Measurements from ENCODE around the gene FAM120B.

The FAM120B gene

DNA sequence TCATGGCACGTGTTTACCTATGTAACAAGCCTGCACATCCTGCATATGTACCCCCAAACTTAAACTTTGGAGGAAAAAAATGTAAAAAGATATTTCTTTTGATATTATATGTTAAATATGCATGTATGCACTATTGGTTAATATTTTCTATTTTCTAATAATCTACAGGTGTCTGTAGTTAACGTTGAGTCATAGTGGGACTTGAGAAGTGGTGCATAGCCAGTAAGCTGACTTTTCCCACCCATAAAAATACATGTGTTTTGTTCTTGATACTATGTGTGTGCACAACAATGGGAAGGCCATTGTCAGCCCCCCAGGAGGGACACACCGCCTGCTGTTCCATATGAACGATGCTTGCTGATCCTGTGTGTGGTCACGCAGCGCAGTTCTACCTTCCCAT, 49.1 kb downstream of the FAM120B start:
- no peak for DNase-seq (ENCODE audit: low spot score)

DNA sequence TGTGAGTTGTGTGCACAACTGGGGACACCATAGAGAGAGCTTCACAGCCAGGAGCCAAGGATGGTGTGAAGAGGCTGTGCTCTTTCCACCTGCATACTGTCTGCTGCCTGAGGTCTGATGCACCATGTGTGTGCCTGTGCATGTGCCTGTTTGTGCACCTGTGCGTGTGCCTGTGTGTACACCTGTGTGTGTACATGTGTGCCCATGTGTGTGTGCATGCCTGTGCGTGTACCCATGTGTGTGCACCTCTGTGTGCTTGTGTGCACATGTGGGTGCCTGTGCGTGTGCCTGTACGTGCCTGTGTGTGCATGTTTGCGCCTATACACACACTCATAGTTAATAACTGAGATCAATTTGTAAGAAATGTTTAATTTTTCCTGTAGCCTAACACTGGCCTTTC, 51.3 kb downstream of the FAM120B start:
- DNase-seq (ENCODE audit: low spot score) = no peak

DNA sequence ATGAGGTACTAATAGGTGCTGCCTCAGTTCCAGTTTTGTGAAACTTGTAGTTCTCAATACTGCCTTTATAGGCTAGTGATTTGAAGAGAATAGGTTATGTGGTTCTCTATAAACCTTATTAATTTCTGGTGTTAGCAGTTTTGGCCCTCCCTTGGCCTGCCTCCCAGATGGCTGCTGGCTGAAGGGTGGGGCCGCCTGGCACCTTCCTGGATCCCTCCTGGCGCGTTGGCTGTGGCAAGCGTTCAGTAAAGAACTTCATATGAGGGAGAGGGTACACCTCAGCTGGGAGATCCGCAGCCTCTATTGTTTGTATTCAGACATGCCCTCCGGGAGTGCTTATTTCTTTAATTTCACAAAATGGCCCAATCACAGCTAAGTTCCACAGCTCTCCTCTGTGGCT, 51.9 kb downstream of the FAM120B start:
- DNase-seq (ENCODE audit: low spot score) = no peak

DNA sequence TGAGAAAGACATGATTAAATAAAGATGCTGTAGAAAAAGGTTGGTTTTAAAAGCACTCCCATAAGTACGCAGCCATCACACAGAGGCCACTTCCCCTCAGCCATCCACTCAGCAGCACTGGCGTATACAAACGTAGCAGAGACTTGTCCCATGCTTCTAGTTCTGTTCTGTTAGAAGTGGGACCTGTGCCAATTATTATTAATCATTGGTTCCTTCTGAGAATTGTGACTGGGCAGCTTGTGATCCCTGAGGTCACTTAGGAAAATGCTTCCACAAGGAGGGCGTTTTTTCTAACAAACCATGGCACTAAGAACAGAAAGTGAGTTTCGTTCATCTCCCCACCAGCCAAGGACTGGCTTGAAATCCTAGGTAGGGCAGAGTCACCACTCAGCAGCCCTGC, 53.9 kb downstream of the FAM120B start:
- no peak for DNase-seq (ENCODE audit: low spot score)

DNA sequence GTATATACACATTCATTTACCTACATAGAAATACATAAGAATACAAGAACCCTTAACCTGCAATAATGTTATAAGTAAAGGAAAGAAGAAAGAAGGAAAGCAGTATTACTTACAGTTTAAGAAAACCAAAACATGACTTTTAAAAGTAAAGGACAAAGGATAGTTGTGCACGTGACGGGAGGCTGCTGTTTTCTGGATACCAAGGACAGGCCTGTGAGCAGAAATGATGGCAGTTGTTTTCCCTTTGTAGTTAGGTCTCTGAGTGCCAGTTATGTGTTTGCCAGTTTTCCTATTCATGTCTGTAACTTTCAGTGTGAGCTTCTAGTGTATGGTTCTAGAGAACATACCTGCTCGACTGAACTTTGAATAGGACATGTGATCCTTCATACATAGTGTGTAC, 54.8 kb downstream of the FAM120B start:
- DNase-seq (ENCODE audit: low spot score) = no peak

DNA sequence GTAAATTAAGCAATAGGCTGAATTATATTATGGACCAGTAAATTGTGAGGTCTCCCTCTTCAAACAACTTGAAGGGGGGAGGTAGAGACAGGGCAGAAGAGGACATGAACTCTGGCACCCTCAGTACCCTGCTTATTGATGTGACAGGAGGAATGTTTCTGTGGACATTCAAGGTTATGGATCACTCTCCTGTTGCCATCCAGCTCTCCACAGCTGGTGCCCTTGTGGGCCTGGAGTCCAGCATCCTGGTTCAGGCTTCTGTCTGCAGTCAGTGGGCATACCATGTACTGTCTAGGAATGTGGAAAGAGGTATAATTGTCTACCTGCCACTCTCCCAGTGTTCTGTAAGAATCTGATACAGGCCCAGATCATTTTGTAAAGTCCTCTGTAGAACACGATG, 55.6 kb downstream of the FAM120B start:
- DNase-seq (ENCODE audit: low spot score) = no peak

DNA sequence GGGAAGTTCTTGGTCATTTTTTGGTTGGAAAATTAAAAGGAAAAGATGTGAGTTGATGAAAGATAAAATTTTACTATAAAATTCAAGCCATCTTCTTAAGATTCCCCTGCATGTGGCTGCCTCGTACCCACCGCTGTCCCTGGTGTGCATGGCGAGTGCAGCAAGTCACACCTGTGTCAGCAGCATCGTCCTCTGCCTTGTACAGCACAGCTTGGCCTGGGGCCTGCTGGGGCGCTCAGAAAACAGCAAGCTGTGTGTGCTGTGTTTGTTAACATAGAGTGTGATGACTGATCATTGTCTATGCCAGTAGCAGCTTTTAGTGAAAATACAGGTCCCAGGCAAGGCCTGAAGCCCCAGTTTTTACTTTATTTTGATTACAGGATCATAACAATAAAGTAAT, 56.7 kb downstream of the FAM120B start:
- DNase-seq (ENCODE audit: low spot score) = no peak

DNA sequence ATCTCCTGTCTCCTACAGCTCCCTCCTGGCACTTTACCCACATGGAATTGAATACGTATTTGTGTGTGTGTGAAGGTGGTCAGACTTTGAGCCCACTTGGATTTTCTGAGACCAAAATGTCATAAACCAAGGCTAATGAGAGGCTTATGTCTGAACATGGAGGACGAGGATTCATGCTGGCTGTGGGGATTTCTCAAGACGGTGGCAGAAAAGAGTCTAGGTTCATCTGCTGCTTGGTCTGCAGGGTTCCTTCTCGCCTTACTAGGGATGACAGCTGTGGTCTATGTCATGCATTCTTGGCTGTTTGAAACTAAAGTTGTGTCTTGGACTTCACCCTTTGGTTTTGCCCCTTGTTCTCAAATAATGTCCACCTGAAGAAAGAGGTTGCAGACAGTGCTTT, 58.6 kb downstream of the FAM120B start:
- no peak for DNase-seq (ENCODE audit: low spot score)

DNA sequence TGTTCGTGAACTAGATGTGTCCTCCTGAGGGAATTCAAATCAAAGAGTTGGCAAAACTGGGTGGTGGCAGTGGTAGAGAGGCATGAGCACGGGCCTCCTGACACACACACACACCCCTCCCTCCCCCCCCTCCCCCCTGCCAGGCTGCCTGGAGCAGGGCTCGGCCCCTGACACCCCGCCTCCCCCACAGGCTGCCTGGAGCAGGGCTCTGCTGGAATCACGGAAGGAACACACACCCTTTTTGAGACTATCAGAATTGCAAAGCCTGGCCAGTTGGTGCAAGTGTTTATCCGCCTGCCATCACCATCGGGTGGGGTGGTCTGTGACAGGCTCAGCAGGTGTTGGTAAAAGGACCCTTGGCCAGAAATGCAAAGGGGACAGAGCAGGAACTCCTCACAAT, 59.0 kb downstream of the FAM120B start:
- no peak for DNase-seq (ENCODE audit: low spot score)

DNA sequence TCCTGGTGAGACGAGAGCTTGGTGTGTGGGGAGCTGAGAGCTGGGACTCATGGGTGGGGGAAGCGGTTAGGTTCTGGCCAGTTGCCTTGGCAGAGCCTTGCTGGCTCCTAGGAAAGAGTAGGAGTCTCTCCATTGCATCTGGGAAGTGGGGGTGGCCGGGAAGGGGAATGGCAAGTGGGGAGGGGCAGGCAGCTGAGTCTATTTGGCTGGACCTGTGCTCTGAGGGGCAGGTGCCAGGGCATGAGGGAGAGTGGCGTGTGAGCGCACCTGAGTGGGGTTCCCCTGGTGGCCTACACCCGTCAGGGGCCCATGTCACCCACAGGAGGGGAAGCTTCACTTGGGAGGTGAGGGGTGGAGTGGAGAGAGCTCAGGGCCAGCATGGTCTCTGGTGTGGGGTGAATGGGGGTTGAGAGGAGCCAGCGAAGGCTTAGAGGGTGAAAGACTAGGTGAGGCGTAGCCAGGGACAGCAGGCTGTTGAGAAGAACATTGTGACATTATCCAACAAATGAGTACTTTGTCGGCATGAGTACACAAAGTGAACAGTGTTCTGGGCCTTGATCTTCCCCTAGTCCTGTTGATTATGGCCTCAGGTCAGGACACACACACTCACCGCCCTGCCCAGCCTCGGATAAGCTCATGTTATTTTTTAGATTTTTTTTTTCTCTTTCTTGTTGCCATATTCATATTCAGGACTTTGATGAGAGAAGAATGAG, 59.8 kb downstream of the FAM120B start:
- no peak for DNase-seq (ENCODE audit: low spot score)

DNA sequence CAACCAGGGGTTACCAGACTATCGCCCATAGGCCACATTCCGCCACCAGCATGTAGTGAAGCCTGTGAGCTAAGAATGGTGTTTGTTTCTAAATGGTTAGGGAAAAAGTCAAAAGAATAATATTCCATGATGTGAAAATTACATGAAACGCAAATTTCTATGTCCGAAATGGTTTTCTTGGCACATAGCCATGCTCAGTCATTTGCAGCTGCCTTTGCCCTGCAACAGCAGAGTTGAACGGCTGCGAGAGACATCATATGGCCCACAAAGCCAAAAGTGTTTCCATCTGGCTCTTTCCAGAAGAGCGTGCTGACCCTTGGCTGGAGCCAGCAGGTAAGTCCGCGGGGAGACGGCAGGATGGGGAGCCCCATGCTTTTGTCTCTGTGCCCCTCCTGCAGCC, 60.7 kb downstream of the FAM120B start:
- DNase-seq (ENCODE audit: low spot score) = no peak

DNA sequence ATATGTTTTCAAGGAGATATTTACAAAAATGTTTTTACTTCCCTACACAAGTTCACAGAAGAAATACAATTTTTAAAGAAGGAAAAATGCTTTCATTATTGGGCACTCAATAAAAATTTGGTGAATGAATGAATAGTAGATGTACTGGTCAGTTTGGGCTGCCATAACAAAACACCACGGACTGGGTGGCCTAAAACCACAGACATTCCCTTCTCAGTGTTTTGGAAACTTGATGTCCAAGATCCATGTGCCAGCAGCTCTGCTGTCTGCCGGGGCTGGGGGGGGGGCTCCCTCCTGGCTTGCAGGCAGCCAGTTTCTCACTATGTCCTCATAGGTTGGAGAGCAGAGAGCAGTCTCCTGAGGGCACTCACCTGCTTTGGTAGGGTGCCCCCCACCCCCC, 62.0 kb downstream of the FAM120B start:
- no peak for DNase-seq (ENCODE audit: low spot score)

DNA sequence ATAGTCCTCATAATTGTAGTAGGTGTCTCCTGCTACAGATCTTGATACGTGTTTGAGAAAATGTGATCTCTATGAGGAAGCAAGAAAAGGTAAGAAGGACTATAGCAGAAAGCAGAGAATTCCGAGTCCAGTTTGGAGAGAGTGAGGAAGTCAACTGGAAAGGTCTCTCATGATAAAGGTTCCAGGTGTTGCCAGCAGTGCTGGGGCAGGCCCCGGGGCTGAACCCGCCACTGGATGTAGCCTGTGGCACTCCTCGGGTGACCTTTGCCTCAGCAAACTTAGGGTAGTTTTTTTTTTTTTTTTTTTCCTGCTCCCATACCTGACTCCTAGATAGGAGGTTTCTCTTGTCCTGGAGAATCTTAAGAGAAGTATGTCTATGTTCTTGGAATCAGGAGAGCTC, 62.8 kb downstream of the FAM120B start:
- no peak for DNase-seq (ENCODE audit: low spot score)

DNA sequence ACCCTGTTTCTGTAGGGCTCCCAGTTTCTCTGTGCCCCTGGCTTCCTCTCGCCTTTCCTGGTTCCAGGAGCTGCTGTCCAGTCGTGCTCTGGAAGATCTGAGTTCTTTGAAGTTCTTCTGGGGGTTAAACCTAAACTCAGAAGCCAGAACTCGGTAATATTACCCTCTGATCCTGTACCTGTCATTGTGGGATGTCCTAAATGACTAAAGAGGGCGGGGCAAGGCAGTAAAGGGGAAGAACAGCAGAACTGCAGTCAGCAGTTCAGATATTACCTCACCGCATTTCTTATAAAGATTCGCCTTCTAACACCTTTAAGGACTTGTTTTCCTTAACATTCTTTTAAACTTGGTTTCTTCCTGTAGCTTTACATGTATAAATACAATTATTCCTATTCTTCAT, 63.9 kb downstream of the FAM120B start:
- no peak for DNase-seq (ENCODE audit: low spot score)

DNA sequence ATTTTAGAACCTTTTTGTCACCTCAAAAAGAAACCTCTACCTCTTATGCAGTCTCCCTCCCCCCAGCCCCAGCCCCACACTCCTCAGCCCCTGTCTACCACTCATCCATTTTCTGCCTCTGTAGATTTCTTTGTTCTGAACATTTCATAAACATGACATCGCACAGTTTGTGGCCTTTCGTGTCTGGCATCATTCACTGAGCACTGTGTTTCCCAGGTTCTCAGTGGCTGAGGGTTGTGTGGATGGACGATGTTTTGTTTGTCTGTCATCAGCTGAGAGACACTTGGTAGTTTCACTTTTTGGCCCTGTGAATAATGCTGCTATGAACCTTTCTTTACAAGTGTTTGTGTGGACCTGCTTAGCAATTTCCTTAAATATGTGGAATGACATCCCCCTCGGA, 64.5 kb downstream of the FAM120B start:
- DNase-seq (ENCODE audit: low spot score) = no peak

DNA sequence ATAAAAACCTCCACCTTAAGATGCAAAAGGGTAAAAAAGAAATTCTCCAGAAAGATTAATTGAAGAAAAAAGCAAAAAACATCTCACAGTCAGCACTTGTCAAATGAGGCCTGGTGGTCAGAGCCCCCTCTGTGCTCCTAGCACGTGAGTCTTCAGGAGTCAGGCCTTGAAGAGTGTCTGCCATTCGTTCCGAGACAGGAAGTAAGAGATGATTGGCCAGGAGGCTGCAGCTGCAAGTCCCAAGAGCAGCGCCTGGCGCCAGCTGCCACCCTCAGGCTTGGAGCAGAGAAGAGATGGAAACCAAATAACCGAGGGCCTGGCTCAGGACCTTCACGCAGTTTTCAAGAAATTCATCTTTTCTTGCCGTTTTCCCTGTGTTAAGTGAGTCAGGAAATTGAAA, 65.0 kb downstream of the FAM120B start:
- no peak for DNase-seq (ENCODE audit: low spot score)

DNA sequence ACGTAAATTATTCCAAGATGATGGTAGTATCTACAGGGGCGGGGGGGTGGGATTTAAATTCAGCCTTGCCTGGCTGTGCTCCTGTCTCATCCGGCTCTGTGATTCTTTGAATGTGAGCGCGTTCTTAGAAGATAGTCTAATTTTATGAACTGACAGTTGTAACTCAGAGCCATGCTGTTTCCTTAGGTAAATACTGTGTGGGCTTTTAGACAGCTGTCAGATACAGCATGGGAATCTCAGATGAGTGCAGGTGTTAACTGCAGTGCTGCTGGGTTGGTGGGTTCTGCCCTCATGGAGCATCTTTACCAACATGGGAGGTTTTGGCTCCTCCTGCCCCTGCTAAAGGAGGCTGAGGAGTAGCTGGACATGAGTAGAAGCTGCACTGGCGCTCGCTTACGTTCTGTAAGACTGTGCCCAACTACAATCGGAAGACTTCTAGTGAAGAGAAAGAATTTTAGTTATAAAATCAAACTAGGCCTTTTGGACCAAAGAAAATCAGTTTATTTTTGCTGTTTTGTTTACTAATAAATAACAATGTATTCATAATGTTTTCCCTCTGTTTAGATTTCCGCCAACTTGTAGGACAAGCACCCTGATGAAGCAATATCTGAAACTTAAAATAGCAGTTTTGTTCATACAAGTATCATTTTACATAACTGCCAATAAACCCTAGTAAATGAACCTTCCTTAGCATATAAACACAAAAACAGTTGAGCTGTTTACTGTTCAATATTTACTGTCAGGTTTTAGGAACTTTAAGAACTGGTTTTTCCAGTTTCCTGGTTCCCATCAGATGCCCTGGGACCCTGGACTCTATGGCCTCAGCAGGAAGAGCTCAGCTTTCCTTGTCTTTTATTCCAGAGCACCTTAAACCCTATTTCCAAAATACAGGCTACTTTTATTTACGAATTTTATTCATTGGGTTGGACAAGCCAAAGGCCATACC, 66.1 kb downstream of the FAM120B start:
- no peak for DNase-seq (ENCODE audit: low spot score)

DNA sequence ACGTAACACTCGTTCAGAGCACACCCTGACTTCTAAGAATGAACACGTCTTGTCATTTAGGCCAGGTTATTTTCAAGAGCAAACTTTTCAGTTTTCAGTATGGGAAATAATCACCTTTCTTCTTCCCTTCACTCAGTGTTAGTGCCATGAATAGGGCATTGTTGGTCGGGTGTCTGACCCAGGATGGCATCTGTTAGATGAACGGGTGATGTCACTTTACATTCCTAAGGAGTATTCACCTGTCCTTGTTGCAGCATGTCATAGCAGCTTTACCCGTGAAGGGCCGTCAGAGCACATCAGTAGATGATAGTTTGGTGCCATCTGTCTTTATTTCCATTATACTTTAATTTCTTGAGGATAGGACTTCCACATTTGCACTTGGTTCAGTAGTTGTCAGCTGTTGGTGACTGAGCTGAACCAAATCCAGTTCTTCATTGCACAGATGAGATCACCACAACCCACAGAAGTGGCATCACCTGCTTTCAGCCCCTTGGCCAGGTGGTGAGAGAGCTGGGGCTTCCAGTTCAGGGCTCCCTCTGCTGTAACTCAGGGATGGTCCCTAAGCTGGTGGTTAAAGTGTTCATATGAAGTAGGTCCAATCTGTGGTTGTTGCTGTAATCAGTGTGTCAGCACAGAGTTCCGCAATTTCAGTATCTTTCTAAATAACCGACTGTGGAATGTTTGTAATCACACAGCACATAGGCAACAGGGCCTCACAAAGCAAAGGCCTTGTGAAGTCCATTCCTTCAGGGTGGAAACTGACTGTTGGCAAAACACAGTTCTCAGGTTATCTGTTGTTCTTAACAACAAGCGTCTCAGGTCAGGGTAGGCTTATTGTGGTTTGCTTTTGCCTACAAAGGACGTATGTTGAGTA, 68.2 kb downstream of the FAM120B start:
- DNase-seq (ENCODE audit: low spot score) = no peak

DNA sequence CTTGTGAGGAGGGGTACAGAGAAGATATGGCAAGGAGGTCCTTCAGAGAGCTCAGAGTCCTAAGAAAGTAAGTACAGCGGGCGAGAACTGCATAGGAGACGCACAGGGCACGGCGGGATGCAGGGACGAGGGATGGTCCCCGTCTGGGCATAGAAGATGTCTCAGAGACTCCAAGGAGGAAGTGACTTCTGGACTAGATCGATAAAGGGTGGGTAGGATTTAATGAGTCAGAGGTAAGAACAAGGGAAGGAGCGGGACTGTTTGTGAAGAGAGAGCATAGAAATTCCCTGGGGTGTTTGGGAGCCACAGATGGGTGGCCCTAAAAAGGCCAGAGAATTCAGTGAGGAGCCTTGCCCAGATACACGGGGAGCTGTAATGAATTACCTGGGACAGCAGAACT, 69.1 kb downstream of the FAM120B start:
- DNase-seq (ENCODE audit: low spot score) = no peak

DNA sequence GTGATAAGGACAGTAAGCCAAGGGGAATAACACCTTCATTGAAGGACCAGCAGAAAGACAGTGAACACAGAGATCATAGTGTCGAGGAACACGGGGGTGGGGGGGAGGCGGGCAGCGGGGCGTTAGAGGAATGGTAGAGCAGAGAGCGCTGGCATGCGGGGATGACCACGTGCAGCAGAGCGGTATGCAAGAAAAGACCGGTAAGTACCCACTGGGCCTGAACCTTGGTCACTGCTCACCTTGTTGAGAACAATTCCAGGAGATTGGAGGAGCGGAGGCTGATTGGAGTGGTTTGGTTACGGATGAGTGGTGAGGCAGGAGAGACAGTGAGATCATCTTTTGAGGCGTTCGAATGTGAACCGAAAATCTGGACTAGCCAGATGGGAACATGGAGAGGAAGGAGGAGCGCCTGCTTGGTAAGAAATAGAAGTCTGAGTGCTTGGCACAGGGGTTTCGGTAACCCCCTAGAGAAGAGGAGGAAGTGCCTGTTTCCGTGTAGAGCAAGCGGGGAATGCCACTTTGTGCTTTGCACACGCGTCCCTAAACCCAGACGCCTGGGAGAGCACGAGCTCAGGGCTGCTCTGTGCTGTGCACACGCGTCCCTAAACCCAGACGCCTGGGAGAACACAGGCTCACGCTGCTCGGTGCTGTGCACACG, 70.0 kb downstream of the FAM120B start:
- DNase-seq (ENCODE audit: low spot score) = no peak

DNA sequence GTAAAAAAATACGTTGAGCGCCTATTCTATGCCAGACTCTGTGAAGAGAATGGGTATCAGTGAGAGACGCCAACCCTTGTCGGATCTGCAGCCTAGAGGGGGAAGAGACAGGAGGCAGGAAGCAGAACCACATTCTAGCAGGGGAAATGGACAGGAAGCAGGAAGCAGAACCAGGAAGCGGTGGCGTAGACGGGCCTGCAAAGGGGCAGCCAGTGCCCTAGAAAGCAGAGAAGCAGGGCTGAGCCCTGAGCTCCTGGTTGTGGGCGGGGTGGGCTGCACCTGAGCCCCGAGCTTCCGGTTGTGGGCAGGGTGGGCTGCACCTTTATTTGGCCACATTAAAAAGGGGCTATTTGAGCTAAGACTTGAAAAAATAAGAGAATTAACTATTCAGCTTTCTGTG, 71.9 kb downstream of the FAM120B start:
- peak; percentile 5 for DNase-seq (ENCODE audit: low spot score)

DNA sequence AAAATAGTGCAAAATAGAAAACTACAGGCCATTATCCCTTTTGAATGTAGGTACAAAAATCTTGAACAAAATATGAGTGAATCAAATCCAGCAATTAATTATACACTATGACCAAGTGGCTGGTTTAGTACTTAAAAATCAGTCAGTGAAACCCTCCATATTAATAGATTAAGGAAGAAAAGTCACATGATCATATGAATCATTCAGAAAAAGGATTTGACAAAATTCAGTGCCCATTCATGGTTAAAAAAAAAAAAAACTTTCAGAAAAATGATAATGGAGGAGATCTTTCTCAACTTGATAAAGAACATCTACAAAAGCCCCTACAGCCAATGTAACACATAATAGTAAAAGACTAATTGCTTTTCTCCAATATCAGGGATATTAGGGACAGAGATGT, 75.0 kb downstream of the FAM120B start:
- DNase-seq (ENCODE audit: low spot score) = no peak

All from CD4-positive, alpha-beta T cell treated with Interleukin-2 at 100 ng/mL for 4 hours (primary cell).